HG03460 (cell line): ENCODE measurements around the gene ENO1.
A peak's percentile ranks its signal among the peaks of the same experiment; 100 is the strongest.
"Not testable (repeated sequence)": the region's sequence is repeated elsewhere in the genome, so short reads cannot be mapped to it uniquely, and the experiment has no call there.

ENCODE experiments used
- ATAC-seq: cut with Tn5 transposase; IDR thresholded peaks from one replicate; pipeline ENCODE4 v1.9.1; 2021; ENCODE audit not compliant: unreplicated experiment

ENO1 gene

DNA sequence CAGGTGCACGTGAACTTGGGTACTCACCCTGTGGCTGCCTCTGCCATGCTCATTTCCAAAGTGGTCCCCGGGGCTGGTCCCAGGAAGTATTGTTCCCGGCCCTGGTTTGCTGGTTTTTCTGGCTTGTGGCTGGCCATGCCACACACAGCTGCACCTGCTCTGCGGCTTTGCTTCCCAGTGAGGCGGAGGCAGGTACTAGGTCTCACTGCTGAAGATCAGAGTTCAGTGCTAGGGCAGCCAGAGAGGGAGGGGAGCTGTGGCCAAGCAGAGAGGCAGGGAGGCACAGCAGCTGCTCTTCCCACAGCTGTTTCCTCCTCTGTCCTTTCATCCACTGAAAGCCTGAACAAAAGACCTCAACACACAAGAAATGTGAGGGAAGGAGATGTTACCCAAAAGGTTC, 30.5 kb downstream of the ENO1 start:
- ATAC-seq, result no peak

DNA sequence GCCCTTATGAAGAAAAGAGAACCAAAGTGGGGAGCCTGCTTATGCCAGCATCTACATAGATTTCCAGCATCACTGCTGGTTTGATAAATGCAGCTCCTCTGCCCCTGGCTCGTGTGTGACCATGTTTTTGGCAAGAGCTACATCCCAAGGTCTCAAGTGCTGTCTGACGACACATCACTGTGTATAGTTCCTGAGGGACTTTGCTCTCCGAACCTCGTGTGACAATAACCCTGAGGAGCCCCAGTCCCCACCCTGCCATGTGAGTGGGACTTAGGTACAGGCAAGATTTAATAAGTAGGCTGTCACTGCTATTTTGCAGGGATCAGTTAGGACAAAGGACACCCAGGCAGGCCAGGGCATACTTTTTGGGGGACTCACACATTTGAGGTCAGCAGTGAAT, 32.2 kb downstream of the ENO1 start:
- no peak for ATAC-seq

DNA sequence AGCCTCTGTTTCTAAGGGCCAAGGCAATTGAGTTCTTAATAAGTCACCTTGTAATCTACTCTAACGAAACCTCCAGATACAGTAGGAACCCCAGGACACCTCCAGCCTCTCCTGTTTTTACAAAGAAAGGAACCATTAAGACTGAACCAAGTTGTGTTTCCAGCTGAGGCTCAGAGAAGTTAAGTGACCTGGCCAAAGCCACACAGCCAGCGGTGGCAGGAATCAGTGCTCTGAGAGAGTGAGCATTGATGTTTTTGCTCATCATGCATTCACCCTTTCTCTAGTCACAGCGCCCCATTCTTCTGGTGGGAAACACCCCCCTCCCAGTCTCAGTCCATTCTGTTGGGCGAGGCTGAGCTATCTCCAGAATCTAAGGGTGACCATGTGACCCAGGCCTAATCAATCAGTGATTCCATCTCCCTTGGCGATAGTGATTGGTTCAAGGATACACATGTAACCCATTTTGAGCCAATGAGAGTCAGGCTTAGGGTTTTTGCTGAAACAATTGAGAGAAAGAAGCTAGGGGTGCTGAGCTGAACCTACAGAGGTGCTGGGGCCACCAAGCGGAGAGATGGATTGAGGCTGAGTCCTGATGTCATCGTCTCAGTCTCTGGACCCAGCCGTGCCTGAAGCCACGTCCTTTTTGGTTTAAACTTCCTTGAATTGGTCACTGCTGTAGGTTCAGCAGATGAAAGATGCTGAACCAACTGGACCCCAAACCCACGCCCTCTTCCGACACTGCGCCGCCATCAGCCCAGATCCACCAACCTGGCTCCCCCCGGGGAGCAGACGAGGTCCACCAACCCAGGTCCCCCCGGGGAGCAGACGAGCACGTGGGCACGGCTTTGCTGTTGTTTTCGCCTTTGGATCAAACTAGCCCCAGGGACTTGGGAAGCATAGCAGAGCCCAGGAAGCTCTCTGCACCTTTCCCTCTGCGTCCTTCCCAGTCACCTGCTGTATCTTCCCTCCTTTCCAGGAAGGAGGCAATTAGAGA, 33.1 kb downstream of the ENO1 start:
- no peak for ATAC-seq

- no peak for ATAC-seq
Observed at GRCh38 chr1:8844501-8845006, 33.9 kb downstream of the ENO1 start.

DNA sequence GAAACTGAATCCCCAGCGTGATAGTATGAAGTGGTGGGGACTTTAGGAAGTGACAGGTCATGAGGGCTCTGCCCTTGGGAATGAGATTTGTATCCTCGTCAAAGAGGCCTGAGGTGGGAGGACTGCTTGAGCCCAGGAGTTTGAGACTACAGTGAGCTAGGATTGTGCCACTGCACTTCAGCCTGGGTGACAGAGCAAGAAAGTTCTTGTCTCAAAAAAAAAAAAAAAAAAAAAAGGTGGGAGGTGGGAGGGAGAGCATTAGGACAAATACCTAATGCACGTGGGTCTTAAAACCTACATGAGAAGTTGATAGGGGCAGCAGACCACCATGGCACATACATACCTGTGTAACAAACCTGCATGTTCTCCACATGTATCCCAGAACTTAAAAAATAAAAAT, 37.1 kb downstream of the ENO1 start:
- no peak for ATAC-seq

GRCh38 chr1:8839990-8840389, 38.5 kb downstream of the ENO1 start:
- ATAC-seq, result no peak

- no peak for ATAC-seq
Observed at GRCh38 chr1:8835941-8836643, 42.4 kb downstream of the ENO1 start.

DNA sequence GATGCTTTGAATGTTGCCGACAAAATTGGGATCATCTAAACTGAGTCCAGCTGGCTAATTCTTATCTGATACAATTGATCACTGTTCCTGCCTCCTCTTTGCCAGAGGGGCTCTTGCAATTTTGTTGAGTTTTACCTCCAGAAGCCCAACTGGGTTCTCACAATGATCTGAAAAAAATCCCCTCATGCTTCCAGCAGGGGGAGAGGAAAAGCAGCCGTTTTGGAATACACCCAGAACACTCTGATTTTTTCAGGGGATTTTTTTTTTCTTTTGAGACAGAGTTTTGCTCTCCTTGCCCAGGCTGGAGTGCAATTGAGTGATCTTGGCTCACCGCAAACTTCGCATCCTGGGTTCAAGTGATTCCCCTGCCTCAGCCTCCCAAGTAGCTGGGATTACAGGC, 47.1 kb downstream of the ENO1 start:
- no peak for ATAC-seq

DNA sequence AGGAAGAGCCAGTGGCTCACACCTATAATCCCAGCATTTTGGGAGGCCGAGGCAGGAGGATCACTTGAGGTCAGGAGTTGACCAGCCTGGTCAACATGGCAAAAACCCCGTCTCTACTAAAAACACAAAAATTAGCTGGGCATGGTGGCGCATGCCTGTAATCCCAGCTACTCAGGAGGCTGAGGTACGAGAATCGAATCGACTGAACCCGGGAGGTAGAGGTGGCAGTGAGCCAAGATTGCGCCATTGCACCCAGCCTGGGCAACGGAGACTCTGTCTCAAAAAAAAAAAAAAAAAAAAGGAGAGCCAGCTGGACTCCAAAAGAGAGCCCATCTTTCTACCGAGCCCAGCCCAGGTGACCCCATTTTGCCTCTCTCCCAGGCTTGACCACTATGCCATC, 47.8 kb downstream of the ENO1 start:
- ATAC-seq, result not testable (repeated sequence)

DNA sequence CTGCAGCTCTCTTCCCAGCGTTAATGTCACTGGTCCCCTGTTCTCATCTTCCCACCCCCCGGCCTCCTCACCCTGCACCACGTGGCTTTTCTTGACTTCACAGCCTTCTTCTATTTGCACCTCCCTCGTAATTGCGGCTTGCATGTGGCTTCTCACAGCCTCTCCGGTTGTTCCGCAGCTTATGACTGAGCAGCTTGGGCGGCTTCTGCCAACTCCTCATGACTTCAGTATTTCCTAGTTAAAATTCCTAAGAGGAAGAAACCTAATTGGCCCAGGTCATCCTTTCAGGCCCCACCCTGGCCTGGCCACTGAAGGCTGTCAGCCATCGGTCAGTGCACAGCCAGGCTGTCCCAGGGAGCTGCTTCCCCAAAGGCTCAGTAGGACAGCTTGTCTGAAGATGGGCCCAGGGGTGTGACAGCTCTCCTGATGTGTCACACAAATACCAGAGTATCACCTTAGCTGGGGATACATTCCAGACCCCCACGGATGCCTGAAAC, 52.5 kb downstream of the ENO1 start:
- ATAC-seq, result no peak

GRCh38 chr1:8823295-8823664, 55.2 kb downstream of the ENO1 start:
- ATAC-seq, result no peak

- ATAC-seq, result no peak
Observed at GRCh38 chr1:8822373-8823294, 55.9 kb downstream of the ENO1 start.

GRCh38 chr1:8821084-8821483, 57.4 kb downstream of the ENO1 start:
- no peak for ATAC-seq

DNA sequence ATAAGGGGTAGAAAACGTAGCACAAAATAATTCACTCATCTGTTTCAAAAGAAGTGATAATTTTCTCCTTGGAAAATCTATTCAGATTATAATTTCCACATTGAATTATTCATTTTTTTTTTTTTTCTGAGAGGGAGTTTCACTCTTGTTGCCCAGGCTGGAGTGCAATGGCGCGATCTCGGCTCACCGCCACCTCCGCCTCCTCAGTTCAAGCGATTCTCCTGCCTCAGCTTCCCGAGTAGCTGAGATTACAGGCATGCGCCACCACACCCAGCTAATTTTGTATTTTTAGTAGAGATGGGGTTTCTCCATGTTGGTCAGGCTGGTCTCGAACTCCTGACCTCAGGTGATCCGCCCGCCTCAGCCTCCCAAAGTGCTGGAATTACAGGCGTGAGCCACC, 59.7 kb downstream of the ENO1 start:
- ATAC-seq, result not testable (repeated sequence)

GRCh38 chr1:8818325-8818775, 60.1 kb downstream of the ENO1 start:
- no peak for ATAC-seq

GRCh38 chr1:8817412-8818324, 60.8 kb downstream of the ENO1 start, which contains the start of gene RERE:
Gene RERE, minus strand, starts transcription at chr1:8817640.
- peak; percentile 89 for ATAC-seq

DNA sequence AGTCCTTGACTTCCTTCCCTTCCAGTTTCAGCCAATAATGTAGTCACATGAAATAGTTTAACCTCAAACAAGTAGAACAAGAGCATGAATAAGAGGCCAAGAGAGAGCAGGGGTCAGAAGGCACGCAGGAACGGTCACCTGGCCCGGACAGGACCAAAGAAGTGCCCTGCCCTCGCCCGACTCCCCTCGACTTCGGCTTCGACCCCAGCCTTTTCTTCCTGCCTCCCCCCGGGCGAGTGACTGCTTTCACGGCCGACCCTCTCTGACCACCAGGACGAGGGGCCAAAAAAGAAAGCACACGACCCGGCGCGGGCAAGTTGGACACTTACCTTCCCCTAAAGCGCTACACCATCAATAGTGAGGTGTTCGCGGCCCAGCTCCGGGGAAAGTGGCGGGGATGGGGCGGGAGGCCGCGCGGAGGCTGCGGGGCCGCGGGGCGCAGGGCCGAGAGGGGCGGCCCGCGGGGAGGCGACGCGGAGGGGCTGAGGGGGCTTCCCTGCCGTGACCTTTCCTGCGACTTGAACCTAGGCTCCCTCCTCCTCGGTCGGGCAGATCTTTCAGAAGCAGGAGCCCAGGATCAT, 61.6 kb downstream of the ENO1 start:
- no peak for ATAC-seq

DNA sequence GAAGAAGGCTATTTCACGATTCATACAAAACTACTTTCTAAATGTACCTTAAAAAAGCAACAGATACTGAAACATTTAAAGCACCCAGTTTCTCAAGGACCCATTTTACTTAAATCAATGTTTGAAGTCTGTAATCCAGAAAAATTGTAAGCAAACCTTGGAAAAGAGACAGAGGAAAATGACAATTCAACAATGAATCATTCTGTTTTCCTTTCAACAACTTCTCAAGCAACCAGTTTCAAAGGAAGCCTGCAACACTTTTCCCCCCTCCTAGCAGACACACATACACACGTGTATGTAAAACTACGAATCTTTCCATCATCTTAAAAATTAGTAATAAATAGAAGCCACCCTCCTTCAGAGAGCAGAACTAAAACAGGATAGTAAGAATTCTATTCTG, 62.2 kb downstream of the ENO1 start:
- ATAC-seq, result no peak

GRCh38 chr1:8815582-8816151, 62.8 kb downstream of the ENO1 start:
- ATAC-seq, result no peak
